Left hindlimb (tissue), 1 donor: Measurements from ENCODE around the gene ALX3.
"Not testable (repeated sequence)": the region's sequence is repeated elsewhere in the genome, so short reads cannot be mapped to it uniquely, and the experiment has no call there.

Source experiments
- DNase-seq: peaks from one replicate; pipeline ENCODE4 v3.0.0-alpha.2; 2018

The ALX3 gene

GRCh38 chr1:110088739-110089316 is 18.4 kb upstream of the ALX3 start:
- DNase-seq: no peak

DNA sequence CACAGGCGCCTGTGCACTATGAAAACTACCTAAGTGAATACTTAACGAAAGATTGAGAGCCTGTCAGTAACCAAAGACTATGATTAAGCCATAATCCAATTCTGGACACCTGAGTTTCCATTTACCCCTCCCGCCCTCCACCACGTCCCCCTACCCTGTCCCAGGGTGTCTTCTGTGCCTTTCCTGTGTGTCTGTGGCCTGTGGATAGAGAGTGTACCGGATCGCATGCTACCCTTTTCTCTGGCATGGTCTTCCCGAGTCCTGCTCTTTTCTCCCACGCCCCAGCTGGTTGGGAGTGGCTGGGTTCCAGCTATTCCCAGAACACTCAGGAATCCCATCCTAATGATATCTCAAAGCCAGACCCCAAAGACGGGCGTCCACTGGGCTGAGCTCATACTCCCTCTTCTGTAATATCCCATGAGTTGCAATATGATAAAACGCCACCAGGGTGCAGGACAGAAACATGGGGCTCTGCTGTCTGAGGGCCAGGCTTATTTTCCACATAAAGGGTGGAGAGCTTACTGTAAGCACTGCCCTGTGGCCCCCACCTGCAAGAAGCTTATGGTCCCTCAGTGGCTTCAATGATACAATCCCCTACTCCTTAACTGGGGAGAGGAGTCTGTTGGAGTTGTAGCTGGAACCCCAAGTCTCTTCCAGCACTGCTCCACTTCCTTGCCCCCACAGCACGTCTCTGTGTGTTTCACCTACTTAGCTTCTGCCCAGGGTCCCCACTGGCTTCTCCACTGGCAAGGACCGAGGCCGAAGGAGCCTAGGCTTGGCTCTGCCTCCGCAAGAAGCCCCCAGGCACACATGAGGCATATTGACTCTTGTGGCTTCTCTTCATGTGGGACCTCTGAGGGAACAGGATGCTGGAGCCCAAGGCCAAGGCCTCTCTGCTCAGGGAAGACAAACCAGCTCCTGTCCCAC is 17.6 kb upstream of the ALX3 start:
- no peak for DNase-seq

DNA sequence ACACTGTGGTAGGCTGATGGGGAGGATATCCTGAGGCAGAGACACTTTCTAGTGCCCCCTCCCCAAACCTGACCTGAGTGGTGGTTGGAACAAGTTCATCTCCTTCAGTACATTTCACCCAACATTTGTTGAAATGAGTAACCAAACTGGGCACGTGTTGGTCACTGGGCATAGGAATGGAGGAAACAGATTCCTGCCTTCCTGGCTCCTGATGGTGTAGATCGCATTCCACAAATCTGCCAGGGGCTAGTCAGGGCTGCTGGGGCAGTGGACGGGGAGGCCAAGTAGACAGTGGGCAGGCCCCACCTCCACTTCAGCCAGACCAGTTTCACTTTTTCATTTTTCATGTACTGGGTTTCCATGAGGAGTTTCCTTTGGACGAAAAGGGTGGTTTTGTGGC is 16.5 kb upstream of the ALX3 start:
- DNase-seq: no peak

DNA sequence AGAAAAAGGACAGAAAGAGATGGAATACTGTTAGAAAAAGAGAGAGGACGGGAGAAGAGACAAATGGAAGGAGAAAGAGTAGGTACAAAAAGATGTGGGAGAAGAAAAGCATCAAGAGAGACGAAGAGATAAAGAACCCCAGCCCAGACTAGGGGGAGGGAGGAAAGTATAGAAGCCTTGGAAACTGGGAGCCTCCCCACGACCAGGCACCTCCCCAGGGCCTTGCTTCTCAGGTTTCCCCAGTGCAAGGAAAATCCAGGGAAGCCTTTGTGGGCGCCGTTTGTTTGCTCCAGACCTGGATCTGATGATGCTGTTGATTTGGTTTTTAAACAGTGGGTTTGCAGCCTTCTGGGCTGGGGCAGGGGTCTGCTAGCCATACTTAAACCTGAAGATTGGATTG is 15.2 kb upstream of the ALX3 start:
- DNase-seq: no peak

- DNase-seq: peak; percentile 53
These were observed 14.0 kb upstream of the ALX3 start for GRCh38 chr1:110084227-110085078.

GRCh38 chr1:110083866-110084226 is 13.4 kb upstream of the ALX3 start:
- DNase-seq: no peak

- DNase-seq: no peak
These were observed 12.8 kb upstream of the ALX3 start for GRCh38 chr1:110083061-110083865.

- DNase-seq: no peak
These were observed 12.0 kb upstream of the ALX3 start for GRCh38 chr1:110082477-110082876.

GRCh38 chr1:110081061-110081460 is 10.6 kb upstream of the ALX3 start:
- DNase-seq: no peak

GRCh38 chr1:110079995-110080394 is 9.5 kb upstream of the ALX3 start:
- DNase-seq: not testable (repeated sequence)

GRCh38 chr1:110076789-110077500 is 6.5 kb upstream of the ALX3 start:
- DNase-seq: no peak

DNA sequence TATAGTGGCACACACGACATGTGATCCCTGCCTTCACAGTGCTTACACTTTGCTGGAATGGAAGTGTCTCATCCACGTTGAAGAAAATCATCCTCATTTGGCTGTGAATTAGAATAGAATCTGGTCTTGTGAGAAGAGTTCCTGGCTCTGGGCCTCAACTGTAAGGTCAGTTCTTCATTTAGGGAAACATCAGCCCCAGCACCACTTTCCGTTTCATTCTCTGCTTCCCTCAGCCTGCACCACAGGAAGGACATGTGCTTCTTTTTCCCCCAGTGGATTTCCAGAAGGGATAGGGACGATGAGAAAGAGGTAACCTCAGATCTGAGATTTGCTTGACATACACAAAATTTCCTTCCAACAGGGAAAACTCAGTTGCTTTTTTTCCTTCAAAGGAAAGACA is 3.7 kb upstream of the ALX3 start:
- DNase-seq: no peak

- no peak for DNase-seq
These were observed 196 bp downstream of the ALX3 start for GRCh38 chr1:110070282-110070669.

DNA sequence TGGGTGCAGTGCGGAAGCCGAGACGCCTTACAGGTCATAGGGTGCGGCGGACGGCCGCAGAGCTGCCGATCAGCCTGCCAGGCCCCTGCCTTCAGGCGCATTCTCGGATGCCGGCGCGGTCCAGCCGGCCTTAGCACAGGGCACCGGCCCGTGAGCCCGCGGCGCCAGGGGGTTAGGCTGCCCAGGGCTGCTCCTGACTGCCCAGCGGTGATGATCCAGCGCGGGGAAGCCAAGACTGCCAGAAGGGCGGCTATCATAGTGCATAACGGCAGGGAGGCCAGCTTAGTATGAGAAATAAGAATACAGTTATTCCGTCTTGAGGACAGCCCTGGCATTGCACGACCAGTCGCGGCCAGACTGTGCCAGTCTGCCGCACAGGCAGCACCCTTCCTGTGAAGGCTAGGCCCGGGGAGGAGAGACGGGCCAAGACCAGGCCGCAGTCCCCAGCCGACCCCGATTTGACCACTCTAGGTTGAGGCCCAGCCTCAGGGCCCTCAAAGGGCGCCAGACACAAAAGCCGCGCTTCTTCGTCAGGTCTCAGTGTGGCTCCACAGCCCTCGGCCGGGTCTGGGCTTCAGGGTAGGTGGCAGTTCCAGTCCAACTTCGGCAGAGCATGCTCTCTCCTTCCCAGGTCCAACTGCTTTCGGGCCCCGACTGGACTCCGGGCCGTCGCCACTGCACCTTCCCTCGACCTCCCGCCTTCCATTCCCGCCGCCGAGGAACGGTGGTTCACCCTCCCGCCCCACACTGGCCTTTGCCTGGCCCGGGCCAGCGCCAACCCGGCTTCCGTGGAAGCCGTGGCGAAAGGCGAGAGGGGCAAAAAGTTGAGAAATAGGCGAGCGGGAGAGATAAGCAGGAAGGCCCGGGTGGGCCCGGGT is 829 bp downstream of the ALX3 start:
- no peak for DNase-seq

- no peak for DNase-seq
These were observed 1.6 kb downstream of the ALX3 start for GRCh38 chr1:110068646-110069403.

DNA sequence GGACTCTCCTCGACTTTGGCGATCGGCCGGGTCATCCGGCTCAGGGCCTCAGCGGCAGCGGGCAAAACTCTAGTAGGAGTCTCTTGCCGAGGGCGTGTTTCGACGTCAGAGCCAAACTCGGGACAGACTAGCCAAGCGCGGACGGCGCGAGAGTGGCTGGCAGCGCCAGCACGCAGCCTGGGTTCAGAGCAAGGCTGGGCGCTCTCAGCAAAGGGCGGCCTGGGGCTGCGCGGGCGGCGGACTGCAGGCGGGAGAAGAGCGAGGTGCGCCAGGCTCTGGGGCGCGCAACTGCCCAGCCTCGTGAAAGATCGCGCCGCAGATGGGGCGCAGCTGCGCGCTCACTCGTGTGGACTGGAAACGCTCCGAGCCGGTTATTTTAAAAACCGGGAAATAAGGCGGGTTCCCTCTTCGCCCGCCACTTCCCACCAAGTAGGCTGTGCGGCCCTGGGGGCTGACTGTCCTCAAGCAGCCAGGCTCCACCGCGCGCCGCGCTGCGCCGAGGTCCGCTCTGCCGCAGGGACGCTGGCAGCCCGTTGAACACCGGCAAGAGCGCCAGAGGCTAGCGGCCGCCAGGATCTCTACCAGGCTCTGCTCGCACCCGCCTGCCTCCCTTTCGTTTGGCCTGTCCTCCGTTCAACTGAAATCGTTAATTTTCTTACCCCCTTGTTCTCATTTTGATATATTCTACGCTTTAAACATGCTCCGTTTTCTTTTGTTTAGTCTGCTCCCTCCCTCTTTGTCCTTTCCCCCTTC is 2.4 kb downstream of the ALX3 start:
- no peak for DNase-seq

DNA sequence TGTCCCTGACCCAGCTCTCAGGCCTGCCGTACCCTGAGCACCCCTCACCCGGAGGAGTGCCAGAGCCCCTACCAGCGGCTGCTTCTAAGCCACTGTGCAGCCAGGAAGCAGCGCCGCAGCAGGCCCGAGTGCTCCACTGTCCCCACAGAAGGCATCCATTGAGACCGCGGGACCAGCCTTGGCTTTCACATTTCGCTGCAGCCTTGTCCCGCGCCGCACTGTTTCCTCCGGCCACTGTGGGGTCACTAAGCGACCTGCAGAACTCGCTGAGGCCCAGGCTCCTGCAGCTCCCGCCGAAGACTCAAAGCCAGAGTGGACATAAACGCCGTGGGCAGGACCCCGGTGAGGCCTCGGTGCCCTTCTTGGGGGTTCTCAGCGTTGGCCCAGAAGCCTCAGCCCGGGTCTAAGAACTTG is 3.0 kb downstream of the ALX3 start:
- DNase-seq: no peak

GRCh38 chr1:110065841-110066240 is 4.6 kb downstream of the ALX3 start:
- no peak for DNase-seq

DNA sequence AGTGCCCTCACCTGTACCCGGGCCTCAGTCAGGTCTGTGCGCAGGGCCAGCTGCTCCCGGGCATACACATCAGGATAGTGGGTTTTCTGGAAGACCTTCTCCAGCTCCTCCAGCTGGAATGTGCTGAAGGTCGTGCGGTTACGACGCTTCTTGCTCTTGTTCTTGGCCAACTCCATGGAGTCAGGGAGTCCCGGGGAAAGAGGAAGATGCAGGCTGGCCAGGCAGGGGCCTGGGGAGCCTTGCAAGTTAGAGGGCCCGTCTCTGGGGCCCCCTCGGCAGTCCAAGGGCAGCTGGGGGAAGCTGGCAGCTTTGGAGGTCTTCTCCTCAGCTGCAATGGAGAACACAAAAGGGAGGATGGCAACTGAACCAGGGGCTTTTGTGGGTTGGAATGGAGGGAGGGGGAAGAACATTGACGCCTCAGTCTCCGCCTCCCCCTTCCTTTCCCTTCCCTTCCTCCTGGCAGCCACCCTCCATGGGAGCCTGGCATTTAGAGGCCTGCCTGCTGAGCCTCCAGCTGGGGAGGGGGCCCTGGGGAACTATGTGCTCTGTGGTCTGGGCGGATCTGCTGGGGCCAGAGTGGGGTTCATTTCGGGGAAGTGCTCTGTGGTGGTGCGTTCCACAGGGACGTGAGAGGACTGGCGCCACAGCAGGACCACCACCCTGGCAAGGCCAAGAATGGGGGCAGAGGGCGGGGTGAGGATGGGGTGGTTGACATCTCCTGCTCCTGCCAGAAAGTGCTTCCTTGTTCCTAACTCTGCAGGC is 5.7 kb downstream of the ALX3 start:
- DNase-seq: no peak
